Measurements from ENCODE around the gene S1PR5.

Gene S1PR5

GRCh38 chr19:10517361-10517759, at the start of gene S1PR5:
Gene S1PR5, minus strand, starts transcription at chr19:10517447. Its CDS starts 2,436 bp downstream, at chr19:10515011.
- H3K4me1 ChIP-seq (ENCODE audit: control insufficient read depth, insufficient read depth, low read length) = peaks cover 21% of the 10 kb centered on the region
- H3K27ac ChIP-seq (ENCODE audit: low read length) = no peak within 1 kb of the TSS
- H3K9me3 ChIP-seq (ENCODE audit: control insufficient read depth in 2 of 2, low read length in 2 of 2) = no peaks in the 10 kb centered on the region
- H3K36me3 ChIP-seq (ENCODE audit: control insufficient read depth in 2 of 2, insufficient read depth in 2 of 2, low read length in 2 of 2) = no peaks in the 10 kb centered on the region
- H3K4me3 ChIP-seq (ENCODE audit: low read length in 2 of 2) = peak within 1 kb of the TSS; percentile 12 to 40
- H3K9ac ChIP-seq (ENCODE audit: low read length in 2 of 2) = no peak within 1 kb of the TSS
- peaks cover 62 to 73% of the 10 kb centered on the region in 2 donors for H3K27me3 ChIP-seq (ENCODE audit: control insufficient read depth in 1 of 2, insufficient read depth in 2 of 2, low read length in 2 of 2)

DNA sequence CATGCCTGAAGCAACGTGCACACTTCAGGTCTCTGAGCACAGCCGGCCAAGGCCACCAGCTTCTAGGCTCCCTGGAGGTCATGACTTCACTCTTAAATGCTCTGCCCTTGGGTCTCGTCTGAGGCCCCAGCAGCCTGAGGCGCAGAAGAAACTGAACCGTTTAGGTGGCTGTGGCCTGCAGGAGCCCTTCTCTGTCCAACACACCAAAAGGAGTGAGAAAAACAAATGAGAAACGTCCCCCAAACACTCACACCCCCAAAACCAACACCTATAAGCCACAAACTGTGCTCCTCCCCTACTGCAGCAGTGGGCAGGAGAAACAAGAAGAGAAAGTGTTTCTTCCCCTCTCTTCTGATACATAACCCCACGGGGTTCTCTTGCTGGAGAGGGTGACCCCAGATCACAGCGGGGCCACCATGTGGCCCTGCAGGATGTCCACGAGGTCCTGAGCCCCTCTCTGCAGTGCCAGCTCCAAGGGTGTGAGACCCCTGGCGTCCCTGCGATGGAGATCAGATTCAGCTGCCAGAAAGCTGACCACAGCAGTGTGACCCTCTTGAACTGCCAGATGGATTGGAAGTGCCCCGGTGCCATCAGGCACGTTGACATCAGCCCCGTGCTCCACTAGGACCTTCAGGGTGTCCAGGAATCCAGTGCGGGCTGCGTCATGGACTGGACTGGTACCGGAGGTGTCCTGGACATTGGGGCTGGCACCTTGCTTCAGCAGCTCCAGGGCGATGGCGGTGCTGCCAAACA, 49.6 kb upstream of the S1PR5 start:
- H3K4me3 ChIP-seq (ENCODE audit: low read length in 2 of 2) = peak overlapping the region; percentile 68 to 88
- H3K27ac ChIP-seq (ENCODE audit: low read length) = peak overlapping the region; percentile 71
- peak overlapping the region; percentile 72 to 75 for H3K9ac ChIP-seq (ENCODE audit: low read length in 2 of 2)
- no peaks in the 10 kb centered on the region for H3K9me3 ChIP-seq (ENCODE audit: control insufficient read depth in 2 of 2, low read length in 2 of 2)
- H3K4me1 ChIP-seq (ENCODE audit: control insufficient read depth, insufficient read depth, low read length) = peaks cover 37% of the 10 kb centered on the region
- H3K27me3 ChIP-seq (ENCODE audit: control insufficient read depth in 1 of 2, insufficient read depth in 2 of 2, low read length in 2 of 2) = no peaks in the 10 kb centered on the region
- no peaks in the 10 kb centered on the region for H3K36me3 ChIP-seq (ENCODE audit: control insufficient read depth in 2 of 2, insufficient read depth in 2 of 2, low read length in 2 of 2)

DNA sequence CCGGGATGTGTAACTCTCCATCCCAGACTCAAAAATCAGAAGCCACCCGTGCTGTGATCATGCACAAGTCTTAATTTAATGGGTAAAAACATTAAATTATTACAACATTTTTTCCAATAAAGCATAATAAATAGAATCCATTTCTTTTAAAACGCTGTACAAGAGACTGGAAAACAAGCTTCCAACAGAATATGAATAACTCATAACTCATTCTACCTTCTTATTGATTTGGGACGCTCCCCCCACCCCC, 49.1 kb upstream of the S1PR5 start:
- Histone ChIP-seq H3K27me3 (ENCODE audit: control insufficient read depth in 1 of 2, insufficient read depth in 2 of 2, low read length in 2 of 2) (no peaks in the 10 kb centered on the region), H3K4me3 (ENCODE audit: low read length in 2 of 2) (peak overlapping the region; percentile 68 to 88), H3K9me3 (ENCODE audit: control insufficient read depth in 2 of 2, low read length in 2 of 2) (no peaks in the 10 kb centered on the region), H3K4me1 (ENCODE audit: control insufficient read depth, insufficient read depth, low read length) (peaks cover 37% of the 10 kb centered on the region), H3K9ac (ENCODE audit: low read length in 2 of 2) (peak overlapping the region; percentile 72 to 75), H3K27ac (ENCODE audit: low read length) (peak overlapping the region; percentile 71), H3K36me3 (ENCODE audit: control insufficient read depth in 2 of 2, insufficient read depth in 2 of 2, low read length in 2 of 2) (no peaks in the 10 kb centered on the region)

GRCh38 chr19:10565567-10566407, 48.5 kb upstream of the S1PR5 start, which contains the start of gene KRI1:
Gene KRI1, minus strand, starts transcription at chr19:10566010. Its CDS starts 11 bp downstream, at chr19:10565999.
- Histone ChIP-seq H3K4me3 (ENCODE audit: low read length in 2 of 2) (peak within 1 kb of the TSS; percentile 88 to 94), H3K27me3 (ENCODE audit: control insufficient read depth in 1 of 2, insufficient read depth in 2 of 2, low read length in 2 of 2) (no peaks in the 10 kb centered on the region), H3K4me1 (ENCODE audit: control insufficient read depth, insufficient read depth, low read length) (peaks cover 37% of the 10 kb centered on the region), H3K9me3 (ENCODE audit: control insufficient read depth in 2 of 2, low read length in 2 of 2) (no peaks in the 10 kb centered on the region), H3K9ac (ENCODE audit: low read length in 2 of 2) (peak within 1 kb of the TSS; percentile 78 to 87), H3K36me3 (ENCODE audit: control insufficient read depth in 2 of 2, insufficient read depth in 2 of 2, low read length in 2 of 2) (no peaks in the 10 kb centered on the region), H3K27ac (ENCODE audit: low read length) (peak within 1 kb of the TSS; percentile 77)

DNA sequence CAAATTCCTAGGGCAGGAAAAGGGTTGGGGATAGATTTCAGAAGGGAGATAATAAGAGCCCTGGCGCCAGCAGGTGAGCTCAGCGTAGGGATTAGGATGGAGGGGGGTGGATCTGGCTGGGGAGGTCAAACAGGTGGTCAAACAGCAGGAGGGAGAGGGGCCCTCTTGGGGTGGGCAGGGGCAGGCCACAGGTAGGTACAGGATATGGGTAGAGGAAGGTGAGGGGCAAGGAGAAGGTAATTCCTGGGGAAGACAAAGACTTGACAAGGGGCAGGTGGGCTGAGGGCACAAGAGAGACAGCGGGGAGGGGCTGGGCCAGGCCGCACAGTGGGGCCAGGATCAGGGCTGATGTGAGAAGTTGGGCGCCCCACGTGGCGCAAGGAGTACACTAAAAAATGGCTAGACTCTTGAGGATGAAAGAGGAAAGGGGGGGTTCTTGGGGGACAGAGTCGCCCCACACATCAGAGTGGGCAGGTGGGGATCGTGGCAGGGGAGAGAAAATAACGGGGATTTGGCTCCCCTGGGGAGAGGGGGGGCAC, 47.9 kb upstream of the S1PR5 start:
- Histone ChIP-seq H3K4me3 (ENCODE audit: low read length in 2 of 2) (peak overlapping the region; percentile 88 to 94), H3K9ac (ENCODE audit: low read length in 2 of 2) (peak overlapping the region; percentile 78 to 87), H3K4me1 (ENCODE audit: control insufficient read depth, insufficient read depth, low read length) (peaks cover 37% of the 10 kb centered on the region), H3K27me3 (ENCODE audit: control insufficient read depth in 1 of 2, insufficient read depth in 2 of 2, low read length in 2 of 2) (no peaks in the 10 kb centered on the region), H3K27ac (ENCODE audit: low read length) (peak overlapping the region; percentile 77), H3K9me3 (ENCODE audit: control insufficient read depth in 2 of 2, low read length in 2 of 2) (no peaks in the 10 kb centered on the region), H3K36me3 (ENCODE audit: control insufficient read depth in 2 of 2, insufficient read depth in 2 of 2, low read length in 2 of 2) (peaks cover 3 to 4% of the 10 kb centered on the region in 2 donors)

DNA sequence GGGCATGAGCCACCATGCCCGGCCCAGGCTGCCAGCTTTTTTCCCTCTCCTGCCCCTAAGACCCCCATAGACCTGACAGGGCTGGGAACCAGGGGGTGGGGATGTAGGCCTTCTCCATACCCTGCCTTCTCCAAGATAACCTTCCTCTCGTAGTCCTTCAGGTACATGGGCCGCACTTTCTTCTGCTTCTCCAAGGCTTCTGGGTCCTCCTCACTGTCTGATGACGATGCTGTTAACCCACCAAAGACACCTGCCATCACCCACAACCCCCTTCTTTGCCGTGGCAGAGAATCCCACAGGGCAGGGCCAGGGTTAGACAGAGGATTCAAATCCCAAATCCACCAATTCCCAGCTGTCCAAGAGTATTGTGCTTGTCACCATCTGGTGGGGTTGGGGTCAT, 45.4 kb upstream of the S1PR5 start:
- Histone ChIP-seq H3K4me1 (ENCODE audit: control insufficient read depth, insufficient read depth, low read length) (peaks cover 20% of the 10 kb centered on the region), H3K27me3 (ENCODE audit: control insufficient read depth in 1 of 2, insufficient read depth in 2 of 2, low read length in 2 of 2) (no peaks in the 10 kb centered on the region), H3K27ac (ENCODE audit: low read length) (no peak overlapping the region), H3K9ac (ENCODE audit: low read length in 2 of 2) (no peak overlapping the region), H3K4me3 (ENCODE audit: low read length in 2 of 2) (no peak overlapping the region), H3K36me3 (ENCODE audit: control insufficient read depth in 2 of 2, insufficient read depth in 2 of 2, low read length in 2 of 2) (peaks cover 7 to 21% of the 10 kb centered on the region in 2 donors), H3K9me3 (ENCODE audit: control insufficient read depth in 2 of 2, low read length in 2 of 2) (no peaks in the 10 kb centered on the region)

DNA sequence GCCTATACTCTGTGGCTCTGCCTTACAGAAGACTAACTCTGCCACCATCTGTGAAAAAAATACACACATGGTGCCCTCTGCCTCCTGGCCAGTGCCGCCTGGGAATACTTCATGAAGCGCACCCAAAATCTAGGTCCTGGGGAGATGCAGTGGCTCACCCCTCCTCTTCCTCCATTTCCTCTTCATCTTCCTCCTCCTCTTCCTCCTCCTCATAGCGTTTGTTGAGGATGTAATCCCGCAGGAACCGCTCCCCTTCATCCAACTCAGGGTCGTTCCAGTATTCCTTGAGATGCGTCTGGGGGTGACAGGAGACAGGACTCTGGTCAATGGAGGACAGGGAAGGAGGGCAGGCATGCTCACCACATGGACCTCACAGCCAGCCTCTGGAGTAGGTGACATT, 42.9 kb upstream of the S1PR5 start:
- no peaks in the 10 kb centered on the region for H3K27me3 ChIP-seq (ENCODE audit: control insufficient read depth in 1 of 2, insufficient read depth in 2 of 2, low read length in 2 of 2)
- H3K4me3 ChIP-seq (ENCODE audit: low read length in 2 of 2) = no peak overlapping the region
- peaks cover under 1% of the 10 kb centered on the region for H3K4me1 ChIP-seq (ENCODE audit: control insufficient read depth, insufficient read depth, low read length)
- no peak overlapping the region for H3K27ac ChIP-seq (ENCODE audit: low read length)
- no peak overlapping the region for H3K9ac ChIP-seq (ENCODE audit: low read length in 2 of 2)
- H3K9me3 ChIP-seq (ENCODE audit: control insufficient read depth in 2 of 2, low read length in 2 of 2) = no peaks in the 10 kb centered on the region
- H3K36me3 ChIP-seq (ENCODE audit: control insufficient read depth in 2 of 2, insufficient read depth in 2 of 2, low read length in 2 of 2) = peaks cover 15 to 26% of the 10 kb centered on the region in 2 donors

- Histone ChIP-seq H3K36me3 (ENCODE audit: control insufficient read depth in 2 of 2, insufficient read depth in 2 of 2, low read length in 2 of 2) (peaks cover 20 to 39% of the 10 kb centered on the region in 2 donors), H3K9me3 (ENCODE audit: control insufficient read depth in 2 of 2, low read length in 2 of 2) (no peaks in the 10 kb centered on the region), H3K4me3 (ENCODE audit: low read length in 2 of 2) (no peak overlapping the region), H3K4me1 (ENCODE audit: control insufficient read depth, insufficient read depth, low read length) (peaks cover 2% of the 10 kb centered on the region), H3K9ac (ENCODE audit: low read length in 2 of 2) (no peak overlapping the region), H3K27me3 (ENCODE audit: control insufficient read depth in 1 of 2, insufficient read depth in 2 of 2, low read length in 2 of 2) (no peaks in the 10 kb centered on the region), H3K27ac (ENCODE audit: low read length) (no peak overlapping the region)
These were observed 40.5 kb upstream of the S1PR5 start for GRCh38 chr19:10557603-10558197.

DNA sequence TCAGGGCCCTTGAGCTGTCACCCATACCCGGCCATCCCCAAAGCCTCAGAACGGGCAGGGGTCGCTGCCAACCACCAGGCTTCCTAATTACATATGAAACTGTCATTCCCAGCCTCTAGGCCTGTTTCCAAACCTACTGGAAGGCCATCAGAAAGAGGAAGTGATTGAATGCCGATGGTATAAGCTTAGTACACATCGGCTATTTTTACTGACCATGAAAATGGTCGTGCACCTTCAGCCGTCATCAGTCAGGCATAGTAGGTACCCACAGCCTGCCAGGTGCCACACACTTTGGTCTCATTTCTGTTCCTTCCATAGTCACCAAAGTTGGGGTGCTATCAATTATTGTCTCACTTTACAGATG, 38.3 kb upstream of the S1PR5 start:
- no peak overlapping the region for H3K27ac ChIP-seq (ENCODE audit: low read length)
- H3K27me3 ChIP-seq (ENCODE audit: control insufficient read depth in 1 of 2, insufficient read depth in 2 of 2, low read length in 2 of 2) = no peaks in the 10 kb centered on the region
- no peak overlapping the region for H3K9ac ChIP-seq (ENCODE audit: low read length in 2 of 2)
- peaks cover 32 to 45% of the 10 kb centered on the region in 2 donors for H3K36me3 ChIP-seq (ENCODE audit: control insufficient read depth in 2 of 2, insufficient read depth in 2 of 2, low read length in 2 of 2)
- no peak overlapping the region for H3K4me3 ChIP-seq (ENCODE audit: low read length in 2 of 2)
- peaks cover 2% of the 10 kb centered on the region for H3K4me1 ChIP-seq (ENCODE audit: control insufficient read depth, insufficient read depth, low read length)
- no peaks in the 10 kb centered on the region for H3K9me3 ChIP-seq (ENCODE audit: control insufficient read depth in 2 of 2, low read length in 2 of 2)

DNA sequence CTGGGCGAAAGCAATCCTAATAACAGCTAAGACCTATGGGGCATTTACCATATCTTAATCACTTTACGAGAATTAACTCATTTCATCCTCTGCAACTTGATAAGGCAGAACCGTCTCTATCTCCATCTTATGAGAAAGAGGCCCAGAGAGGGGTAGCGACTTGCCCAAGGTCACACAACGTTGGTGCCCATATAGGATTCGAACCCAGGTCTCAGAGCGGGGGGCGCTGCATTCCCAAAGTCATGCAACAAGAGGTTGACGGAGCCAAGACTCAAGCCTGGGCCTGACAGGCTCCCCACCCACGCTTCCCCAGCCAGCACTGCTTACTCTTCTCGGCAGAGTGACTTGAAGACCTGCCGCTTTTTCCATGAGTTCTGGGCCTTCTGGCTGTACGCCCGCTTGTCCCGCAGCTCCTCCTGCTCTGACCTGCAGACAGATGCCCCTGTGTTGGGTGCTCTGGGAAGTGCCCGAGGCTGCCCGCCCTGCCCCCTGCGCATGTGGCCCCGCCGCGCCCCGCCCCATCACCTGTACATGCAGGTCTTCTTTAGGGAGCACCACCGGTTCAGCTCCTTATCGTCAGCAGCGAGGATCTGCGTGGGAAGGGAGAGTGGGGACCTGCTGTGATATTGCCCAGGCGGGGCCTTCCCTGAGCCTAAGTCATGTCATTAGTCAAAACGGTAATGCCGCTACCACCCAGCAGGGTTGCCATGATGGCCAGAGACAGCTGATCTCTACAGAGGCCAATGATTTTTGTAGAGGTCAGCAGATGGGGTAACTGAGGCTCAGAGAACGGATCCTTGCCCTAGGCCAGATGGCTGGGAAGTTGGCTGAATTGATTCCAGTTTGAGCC, 37.7 kb upstream of the S1PR5 start:
- peaks cover 32 to 45% of the 10 kb centered on the region in 2 donors for H3K36me3 ChIP-seq (ENCODE audit: control insufficient read depth in 2 of 2, insufficient read depth in 2 of 2, low read length in 2 of 2)
- no peaks in the 10 kb centered on the region for H3K9me3 ChIP-seq (ENCODE audit: control insufficient read depth in 2 of 2, low read length in 2 of 2)
- H3K4me1 ChIP-seq (ENCODE audit: control insufficient read depth, insufficient read depth, low read length) = peaks cover 2% of the 10 kb centered on the region
- no peak overlapping the region for H3K27ac ChIP-seq (ENCODE audit: low read length)
- H3K4me3 ChIP-seq (ENCODE audit: low read length in 2 of 2) = no peak overlapping the region
- H3K27me3 ChIP-seq (ENCODE audit: control insufficient read depth in 1 of 2, insufficient read depth in 2 of 2, low read length in 2 of 2) = no peaks in the 10 kb centered on the region
- no peak overlapping the region for H3K9ac ChIP-seq (ENCODE audit: low read length in 2 of 2)

All from stomach smooth muscle (tissue), 2 donors.